ENCODE results near the gene OMP.

GRCh38 chr11:77059806-77060205 lies 42.8 kb upstream of the OMP start:
- TF ChIP-seq, protein P1, sequence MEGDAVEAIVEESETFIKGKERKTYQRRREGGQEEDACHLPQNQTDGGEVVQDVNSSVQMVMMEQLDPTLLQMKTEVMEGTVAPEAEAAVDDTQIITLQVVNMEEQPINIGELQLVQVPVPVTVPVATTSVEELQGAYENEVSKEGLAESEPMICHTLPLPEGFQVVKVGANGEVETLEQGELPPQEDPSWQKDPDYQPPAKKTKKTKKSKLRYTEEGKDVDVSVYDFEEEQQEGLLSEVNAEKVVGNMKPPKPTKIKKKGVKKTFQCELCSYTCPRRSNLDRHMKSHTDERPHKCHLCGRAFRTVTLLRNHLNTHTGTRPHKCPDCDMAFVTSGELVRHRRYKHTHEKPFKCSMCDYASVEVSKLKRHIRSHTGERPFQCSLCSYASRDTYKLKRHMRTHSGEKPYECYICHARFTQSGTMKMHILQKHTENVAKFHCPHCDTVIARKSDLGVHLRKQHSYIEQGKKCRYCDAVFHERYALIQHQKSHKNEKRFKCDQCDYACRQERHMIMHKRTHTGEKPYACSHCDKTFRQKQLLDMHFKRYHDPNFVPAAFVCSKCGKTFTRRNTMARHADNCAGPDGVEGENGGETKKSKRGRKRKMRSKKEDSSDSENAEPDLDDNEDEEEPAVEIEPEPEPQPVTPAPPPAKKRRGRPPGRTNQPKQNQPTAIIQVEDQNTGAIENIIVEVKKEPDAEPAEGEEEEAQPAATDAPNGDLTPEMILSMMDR (IDR thresholded peaks at IDR 0.05) = no peak
- no peak for TF ChIP-seq POLR2A (IDR thresholded peaks at IDR 0.05; ENCODE audit: low read depth)
- no peak for TF ChIP-seq POLR2AphosphoS5 (IDR thresholded peaks at IDR 0.05)
